Astrocyte (in vitro differentiated cells and primary cell): ENCODE measurements around the gene MYOG. TPM values are rescaled to one million over a fixed set of nuclear protein-coding genes. Genes with fewer than 3 reads are reported as not detected.
A peak's percentile ranks its signal among the peaks of the same experiment; 100 is the strongest.

Experiments
- DNase-seq: peaks from one replicate; pipeline ENCODE4 v3.0.0-alpha.2; 2010; ENCODE audit warnings: low read depth
- FAIRE-seq: peaks from 2 replicates; lab custom pipeline; 2011; peaks lifted over from hg19 to GRCh38; lab: Jason Lieb, UNC
- H2AFZ ChIP-seq: 2 replicates; pipeline ENCODE4 v1.6.0; 2012; ENCODE audit warnings: low read depth, low read length, inconsistent platforms
- H3K27ac ChIP-seq: 2 replicates; pipeline ENCODE4 v1.5.1; 2011; ENCODE audit warnings: low read depth, low read length, inconsistent platforms
- H3K27me3 ChIP-seq: 2 replicates; pipeline ENCODE4 v1.6.0; 2011; ENCODE audit warnings: low read length, inconsistent platforms; ENCODE audit not compliant: insufficient read depth
- H3K36me3 ChIP-seq: 2 replicates; pipeline ENCODE4 v1.5.1; 2011; ENCODE audit warnings: low read length, inconsistent platforms; ENCODE audit not compliant: insufficient read depth
- H3K4me1 ChIP-seq: 2 replicates; pipeline ENCODE4 v1.5.1; 2011; ENCODE audit warnings: low read length, inconsistent platforms; ENCODE audit not compliant: insufficient read depth
- H3K4me2 ChIP-seq: 2 replicates; pipeline ENCODE4 v1.6.0; 2012; ENCODE audit warnings: low read length, inconsistent platforms
- H3K4me3 ChIP-seq: 2 replicates; pipeline ENCODE4 v1.5.1; 2011; ENCODE audit warnings: low read depth, mild to moderate bottlenecking, low read length, inconsistent platforms; ENCODE audit not compliant: insufficient read depth
- H3K79me2 ChIP-seq: 2 replicates; pipeline ENCODE4 v1.6.0; 2012; ENCODE audit warnings: mild to moderate bottlenecking, low read length, inconsistent platforms; ENCODE audit not compliant: insufficient read depth
- H3K9ac ChIP-seq: 2 replicates; pipeline ENCODE4 v1.6.0; 2012; ENCODE audit warnings: mild to moderate bottlenecking, low read length, inconsistent platforms
- H3K9me3 ChIP-seq: 2 replicates; pipeline ENCODE4 v1.5.1; 2012; ENCODE audit warnings: low read depth, mild to moderate bottlenecking, low read length, inconsistent platforms; ENCODE audit not compliant: insufficient read depth
- H4K20me1 ChIP-seq: 2 replicates; pipeline ENCODE4 v1.6.0; 2012; ENCODE audit warnings: low read length, inconsistent platforms; ENCODE audit not compliant: insufficient read depth
- H3K27ac Mint-ChIP-seq: one replicate; pipeline ENCODE4 v1.8.0; 2021; ENCODE audit warnings: mild to moderate bottlenecking, mixed read lengths; ENCODE audit not compliant: unreplicated experiment
- H3K27me3 Mint-ChIP-seq: one replicate; pipeline ENCODE4 v1.8.0; 2021; ENCODE audit warnings: low read depth, mixed read lengths; ENCODE audit not compliant: unreplicated experiment
- H3K36me3 Mint-ChIP-seq: one replicate; pipeline ENCODE4 v1.8.0; 2021; ENCODE audit warnings: low read depth, mixed read lengths; ENCODE audit not compliant: unreplicated experiment
- H3K4me1 Mint-ChIP-seq: one replicate; pipeline ENCODE4 v1.8.0; 2021; ENCODE audit warnings: low read depth, mixed read lengths; ENCODE audit not compliant: unreplicated experiment
- H3K4me3 Mint-ChIP-seq: one replicate; pipeline ENCODE4 v1.8.0; 2021; ENCODE audit warnings: mild to moderate bottlenecking, moderate library complexity, mixed read lengths; ENCODE audit not compliant: unreplicated experiment
- H3K9me3 Mint-ChIP-seq: one replicate; pipeline ENCODE4 v1.8.0; 2021; ENCODE audit warnings: mild to moderate bottlenecking, mixed read lengths; ENCODE audit not compliant: unreplicated experiment
- EZH2 ChIP-seq: IDR thresholded peaks from 2 replicates; pipeline ENCODE4 v1.6.1; 2012; ENCODE audit warnings: mild to moderate bottlenecking, low read length, inconsistent platforms; ENCODE audit not compliant: insufficient read depth
- total RNA-seq: library from RNA; stranded (reverse); gene quantifications from 2 replicates; pipeline ENCODE4 v1.2.1, GENCODE V29; 2021
- TF ChIP-seq, protein P1 (sequence below): IDR thresholded peaks from 2 replicates; pipeline ENCODE4 v1.5.1; 2011; ENCODE audit warnings: low read depth, mild to moderate bottlenecking, inconsistent platforms, low read length, moderate library complexity; ENCODE audit not compliant: insufficient read depth

The MYOG gene
- total RNA-seq, 1 donor from 2014 or later = not detected

- Mint-ChIP-seq H3K36me3 (peaks cover 3% of the 10 kb centered on the region), H3K27me3 (peaks cover 45% of the 10 kb centered on the region), H3K27ac (no peak overlapping the region), H3K4me3 (peak overlapping the region; percentile 80), H3K4me1 (peaks cover 15% of the 10 kb centered on the region), H3K9me3 (no peaks in the 10 kb centered on the region)
- Histone ChIP-seq H3K79me2 (no peaks in the 10 kb centered on the region), H4K20me1 (peaks cover 10% of the 10 kb centered on the region), H3K4me3 (peak overlapping the region; percentile 61), H3K4me2 (peak overlapping the region; percentile 88), H3K9ac (peak overlapping the region; percentile 12), H3K27me3 (peaks cover 4% of the 10 kb centered on the region), H3K9me3 (no peaks in the 10 kb centered on the region), H3K27ac (no peak overlapping the region), H2AFZ (peak overlapping the region; percentile 88), H3K4me1 (peaks cover 11% of the 10 kb centered on the region), H3K36me3 (no peaks in the 10 kb centered on the region)
- DNase-seq = no peak
- no peak for FAIRE-seq
- no peak for TF ChIP-seq EZH2
- TF ChIP-seq, protein P1, sequence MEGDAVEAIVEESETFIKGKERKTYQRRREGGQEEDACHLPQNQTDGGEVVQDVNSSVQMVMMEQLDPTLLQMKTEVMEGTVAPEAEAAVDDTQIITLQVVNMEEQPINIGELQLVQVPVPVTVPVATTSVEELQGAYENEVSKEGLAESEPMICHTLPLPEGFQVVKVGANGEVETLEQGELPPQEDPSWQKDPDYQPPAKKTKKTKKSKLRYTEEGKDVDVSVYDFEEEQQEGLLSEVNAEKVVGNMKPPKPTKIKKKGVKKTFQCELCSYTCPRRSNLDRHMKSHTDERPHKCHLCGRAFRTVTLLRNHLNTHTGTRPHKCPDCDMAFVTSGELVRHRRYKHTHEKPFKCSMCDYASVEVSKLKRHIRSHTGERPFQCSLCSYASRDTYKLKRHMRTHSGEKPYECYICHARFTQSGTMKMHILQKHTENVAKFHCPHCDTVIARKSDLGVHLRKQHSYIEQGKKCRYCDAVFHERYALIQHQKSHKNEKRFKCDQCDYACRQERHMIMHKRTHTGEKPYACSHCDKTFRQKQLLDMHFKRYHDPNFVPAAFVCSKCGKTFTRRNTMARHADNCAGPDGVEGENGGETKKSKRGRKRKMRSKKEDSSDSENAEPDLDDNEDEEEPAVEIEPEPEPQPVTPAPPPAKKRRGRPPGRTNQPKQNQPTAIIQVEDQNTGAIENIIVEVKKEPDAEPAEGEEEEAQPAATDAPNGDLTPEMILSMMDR = no peak
Observed at GRCh38 chr1:203128431-203128715, 42.6 kb upstream of the MYOG start.

- Histone ChIP-seq H2AFZ (peak within 1 kb of the TSS; percentile 88), H3K9ac (peak within 1 kb of the TSS; percentile 16), H3K36me3 (no peaks in the 10 kb centered on the region), H3K4me2 (peak within 1 kb of the TSS; percentile 88), H3K4me1 (peaks cover 11% of the 10 kb centered on the region), H3K4me3 (peak within 1 kb of the TSS; percentile 61), H3K79me2 (no peaks in the 10 kb centered on the region), H3K27me3 (peaks cover 4% of the 10 kb centered on the region), H4K20me1 (peaks cover 10% of the 10 kb centered on the region), H3K9me3 (no peaks in the 10 kb centered on the region), H3K27ac (no peak within 1 kb of the TSS)
- Mint-ChIP-seq H3K27me3 (peaks cover 49% of the 10 kb centered on the region), H3K4me1 (peaks cover 13% of the 10 kb centered on the region), H3K4me3 (peak within 1 kb of the TSS; percentile 84), H3K27ac (peak within 1 kb of the TSS; percentile 24), H3K36me3 (peaks cover 3% of the 10 kb centered on the region), H3K9me3 (no peaks in the 10 kb centered on the region)
- TF ChIP-seq, protein P1 = no peak
- TF ChIP-seq EZH2 = no peak
- DNase-seq (peak; percentile 54), FAIRE-seq (no peak)
Observed at GRCh38 chr1:203127666-203128430, 42.0 kb upstream of the MYOG start, which contains the start of gene ADORA1. TSS of gene ADORA1 (plus strand) at chr1:203127726. CDS start at chr1:203128842, 1,116 bp downstream.
